ENCODE results near the gene TMEM225B.

- TF ChIP-seq, protein P1, sequence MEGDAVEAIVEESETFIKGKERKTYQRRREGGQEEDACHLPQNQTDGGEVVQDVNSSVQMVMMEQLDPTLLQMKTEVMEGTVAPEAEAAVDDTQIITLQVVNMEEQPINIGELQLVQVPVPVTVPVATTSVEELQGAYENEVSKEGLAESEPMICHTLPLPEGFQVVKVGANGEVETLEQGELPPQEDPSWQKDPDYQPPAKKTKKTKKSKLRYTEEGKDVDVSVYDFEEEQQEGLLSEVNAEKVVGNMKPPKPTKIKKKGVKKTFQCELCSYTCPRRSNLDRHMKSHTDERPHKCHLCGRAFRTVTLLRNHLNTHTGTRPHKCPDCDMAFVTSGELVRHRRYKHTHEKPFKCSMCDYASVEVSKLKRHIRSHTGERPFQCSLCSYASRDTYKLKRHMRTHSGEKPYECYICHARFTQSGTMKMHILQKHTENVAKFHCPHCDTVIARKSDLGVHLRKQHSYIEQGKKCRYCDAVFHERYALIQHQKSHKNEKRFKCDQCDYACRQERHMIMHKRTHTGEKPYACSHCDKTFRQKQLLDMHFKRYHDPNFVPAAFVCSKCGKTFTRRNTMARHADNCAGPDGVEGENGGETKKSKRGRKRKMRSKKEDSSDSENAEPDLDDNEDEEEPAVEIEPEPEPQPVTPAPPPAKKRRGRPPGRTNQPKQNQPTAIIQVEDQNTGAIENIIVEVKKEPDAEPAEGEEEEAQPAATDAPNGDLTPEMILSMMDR (IDR thresholded peaks at IDR 0.05): no peak
- TF ChIP-seq POLR2A (IDR thresholded peaks at IDR 0.05): no peak
Observed at GRCh38 chr7:99622596-99622995, 24.5 kb downstream of the TMEM225B start.

All from heart left ventricle (tissue), 13 donors.